GM12875 (cell line): ENCODE results near the gene NOS3.

Experiments
- H3K4me3 ChIP-seq: one replicate; pipeline ENCODE4 v1.5.1; 2011; ENCODE audit warnings: low read depth, low read length, control low read depth
- CTCF ChIP-seq: IDR thresholded peaks from 2 replicates; pipeline ENCODE4 v1.5.1; 2011; ENCODE audit warnings: low read depth, mild to moderate bottlenecking, control low read depth, inconsistent platforms, low read length, moderate library complexity, borderline replicate concordance; ENCODE audit not compliant: insufficient read depth

The NOS3 gene

GRCh38 chr7:150967349-150967748 lies 23.5 kb upstream of the NOS3 start:
- H3K4me3 ChIP-seq = no peak overlapping the region

GRCh38 chr7:150968056-150968733 lies 22.6 kb upstream of the NOS3 start:
- TF ChIP-seq CTCF = no peak
- H3K4me3 ChIP-seq = no peak overlapping the region

More at GRCh38 chr7:150967349-150967748, 23.5 kb upstream of the NOS3 start:
- no peak for TF ChIP-seq CTCF

- H3K4me3 ChIP-seq = no peak overlapping the region
- no peak for TF ChIP-seq CTCF
Measured at GRCh38 chr7:150968734-150969372, 22.0 kb upstream of the NOS3 start.

- no peak overlapping the region for H3K4me3 ChIP-seq
- TF ChIP-seq CTCF = no peak
Measured at GRCh38 chr7:150969475-150969874, 21.3 kb upstream of the NOS3 start.

GRCh38 chr7:150970424-150970823 lies 20.4 kb upstream of the NOS3 start:
- TF ChIP-seq CTCF = no peak
- H3K4me3 ChIP-seq = no peak overlapping the region

- no peak for TF ChIP-seq CTCF
- H3K4me3 ChIP-seq = no peak overlapping the region
Measured at GRCh38 chr7:150971242-150972022, 19.4 kb upstream of the NOS3 start.
